HepG2 (cell line): ENCODE measurements around the gene DNMT1. TPM values are rescaled to one million over a fixed set of nuclear protein-coding genes. Genes with fewer than 3 reads are reported as not detected.

Experiments used
- ARHGAP35 ChIP-seq: sonication (generic); formaldehyde crosslinking; IDR thresholded peaks from 2 replicates; pipeline ENCODE4 v1.9.0; 2022; ENCODE audit warnings: mild to moderate bottlenecking, inconsistent platforms, moderate library complexity, missing genetic modification reagents, borderline replicate concordance
- CHCHD3 ChIP-seq: sonication (generic); formaldehyde crosslinking; IDR thresholded peaks from 2 replicates; pipeline ENCODE4 v1.8.0; 2022; ENCODE audit warnings: mild to moderate bottlenecking, missing genetic modification reagents, moderate library complexity
- CSRNP2 ChIP-seq: sonication (generic); formaldehyde crosslinking; conservative IDR thresholded peaks from 2 replicates; pipeline ENCODE4 v1.8.0; 2022; ENCODE audit warnings: low read depth, missing genetic modification reagents
- DRAP1 ChIP-seq: IDR thresholded peaks from 2 replicates; pipeline ENCODE4 v1.6.1; 2016; ENCODE audit warnings: missing genetic modification reagents, missing compliant biosample characterization
- FLYWCH1 ChIP-seq: sonication (generic); formaldehyde crosslinking; IDR thresholded peaks from 2 replicates; pipeline ENCODE4 v1.8.1; 2023; ENCODE audit warnings: mild to moderate bottlenecking, missing genetic modification reagents
- ISL2 ChIP-seq: sonication (generic); formaldehyde crosslinking; IDR thresholded peaks from 2 replicates; pipeline ENCODE4 v1.5.0; 2020; ENCODE audit warnings: missing genetic modification reagents
- MTA3 ChIP-seq: sonication (generic); formaldehyde crosslinking; IDR thresholded peaks from 2 replicates; pipeline ENCODE4 v1.4.0; 2020; ENCODE audit warnings: missing genetic modification reagents
- NR0B2 ChIP-seq: sonication (generic); formaldehyde crosslinking; IDR thresholded peaks from 2 replicates; pipeline ENCODE4 v1.4.0; 2020; ENCODE audit warnings: mild to moderate bottlenecking, missing genetic modification reagents
- PAXIP1 ChIP-seq: sonication (generic); formaldehyde crosslinking; conservative IDR thresholded peaks from 2 replicates; pipeline ENCODE4 v1.4.0; 2020; ENCODE audit warnings: mild to moderate bottlenecking, missing genetic modification reagents, moderate library complexity
- SMARCE1 ChIP-seq: fragments of 450-650 bp; IDR thresholded peaks from 2 replicates; pipeline ENCODE4 v1.6.1; 2017; ENCODE audit warnings: borderline replicate concordance
- TEAD3 ChIP-seq: optimal IDR thresholded peaks from 2 replicates; pipeline ENCODE3; 2016; ENCODE audit warnings: borderline replicate concordance
- ZBTB43 ChIP-seq: sonication (generic); formaldehyde crosslinking; conservative IDR thresholded peaks from 2 replicates; pipeline ENCODE4 v1.4.0; 2020; ENCODE audit warnings: missing genetic modification reagents
- ZFP82 ChIP-seq: sonication (generic); formaldehyde crosslinking; IDR thresholded peaks from 2 replicates; pipeline ENCODE4 v1.5.1; 2020; ENCODE audit warnings: mild to moderate bottlenecking, missing genetic modification reagents, borderline replicate concordance
- ZMAT5 ChIP-seq: sonication (generic); formaldehyde crosslinking; IDR thresholded peaks from 2 replicates; pipeline ENCODE4 v1.5.0; 2020; ENCODE audit warnings: mild to moderate bottlenecking, low read depth, missing genetic modification reagents, borderline replicate concordance
- ZNF333 ChIP-seq: sonication (generic); formaldehyde crosslinking; IDR thresholded peaks from 2 replicates; pipeline ENCODE4 v1.4.0; 2020; ENCODE audit warnings: mild to moderate bottlenecking, missing genetic modification reagents, borderline replicate concordance
- ZNF350 ChIP-seq: sonication (generic); formaldehyde crosslinking; IDR thresholded peaks from 2 replicates; pipeline ENCODE4 v1.4.0; 2020; ENCODE audit warnings: mild to moderate bottlenecking, low read depth, missing genetic modification reagents, borderline replicate concordance
- ZNF431 ChIP-seq: sonication (generic); formaldehyde crosslinking; IDR thresholded peaks from 2 replicates; pipeline ENCODE4 v1.9.0; 2022; ENCODE audit warnings: missing genetic modification reagents, low read depth, mild to moderate bottlenecking, borderline replicate concordance
- ZNF552 ChIP-seq: sonication (generic); formaldehyde crosslinking; IDR thresholded peaks from 2 replicates; pipeline ENCODE4 v1.9.0; 2022; ENCODE audit warnings: missing genetic modification reagents, mild to moderate bottlenecking, borderline replicate concordance
- ZSCAN30 ChIP-seq: sonication (generic); formaldehyde crosslinking; IDR thresholded peaks from 2 replicates; pipeline ENCODE4 v1.5.0; 2020; ENCODE audit warnings: mild to moderate bottlenecking, missing genetic modification reagents
- polyA plus RNA-seq, 8 experiments: library from polyadenylated mRNA; depleted of rRNA in 3 of 8; stranded (reverse) in 7 of 8; unstranded in 1 of 8; fragments of >200 nt; fragmentation: Illumina TruSeq in 4 of 8; extraction: Trizol in 4 of 8; gene quantifications; 2 replicates each; pipeline versions ENCODE4 v1.2.1 to v1.2.3, GENCODE V29; 2011 to 2016; ENCODE audit warnings: low read depth in 4 of 8, missing spikeins in 1 of 8, mixed read lengths in 1 of 8; ENCODE audit not compliant: insufficient read depth in 1 of 8
- total RNA-seq, 5 experiments: library from RNA; depleted of rRNA; stranded (reverse); fragments of >200 nt; fragmentation: Illumina TruSeq; extraction: Trizol; gene quantifications; 2 replicates each; pipeline ENCODE4 v1.2.3, GENCODE V29; 2016; ENCODE audit warnings: low read depth in 1 of 5

DNMT1 gene
- total and polyA plus RNA-seq, 2 of the 13 experiments (the other 11 are each of a cell fraction or from before 2014, with no cell fraction given) = 31.2 to 91.1 TPM

- TF ChIP-seq PAXIP1 = no peak; the same call in 1 of the 2 replicates
- no peak; the same call in 1 of the 2 replicates for TF ChIP-seq ZBTB43 (CRISPR knock-in tag)
- no peak for TF ChIP-seq ZSCAN30 (CRISPR knock-in tag)
- TF ChIP-seq TEAD3 (CRISPR knock-in tag) = no peak
- peak; percentile 90; the same call in 1 of the 2 replicates for TF ChIP-seq CHCHD3
- TF ChIP-seq NR0B2 = peak; percentile 72
- peak; percentile 74; the same call in 1 of the 2 replicates for TF ChIP-seq ARHGAP35
- no peak; the same call in 1 of the 2 replicates for TF ChIP-seq ISL2 (CRISPR knock-in tag)
- TF ChIP-seq ZFP82 (CRISPR knock-in tag) = peak; percentile 40; the same call in 1 of the 2 replicates
- no peak for TF ChIP-seq FLYWCH1
- TF ChIP-seq ZNF552 (CRISPR knock-in tag) = peak; percentile 35; the same call in 1 of the 2 replicates
- no peak for TF ChIP-seq CSRNP2 (CRISPR knock-in tag)
- TF ChIP-seq ZNF333 (CRISPR knock-in tag) = peak; percentile 86; the same call in 1 of the 2 replicates
- peak; percentile 90 for TF ChIP-seq ZNF350 (CRISPR knock-in tag)
- no peak for TF ChIP-seq ZMAT5
- TF ChIP-seq ZNF431 (CRISPR knock-in tag) = no peak; the same call in 1 of the 2 replicates
- TF ChIP-seq MTA3 = no peak
- no peak for TF ChIP-seq SMARCE1
- peak; percentile 50; the same call in 1 of the 2 replicates for TF ChIP-seq DRAP1 (CRISPR knock-in tag)
Observed at GRCh38 chr19:10194500-10195198, at the start of gene DNMT1 (continued).
